IMR-90 (cell line): Measurements from ENCODE around the gene CRYBB2. TPM values are rescaled to one million over a fixed set of nuclear protein-coding genes. Genes with fewer than 3 reads are reported as not detected.

ENCODE experiments used
- ATAC-seq: fragments of 200-7000 bp; cut with Tn5 transposase; 2 replicates; pipeline ENCODE4 v1.9.1; 2020; ENCODE audit warnings: low read depth, mild to moderate bottlenecking, moderate library complexity
- BruUV-seq: library from RNA; stranded (reverse); fragments of 400-500 nt; replicated peaks from 2 replicates; lab custom pipeline; 2021; lab: Mats Ljungman, UMichigan
- CTCF ChIA-PET: fragments of 300-600 bp; formaldehyde crosslinking; extraction: SDS; loops from one replicate; lab custom pipeline; 2021; ENCODE audit warnings: antibody characterized with exemption; lab: Yijun Ruan, JAX
- POLR2A ChIA-PET: fragments of 300-600 bp; sonication (Branson Sonifier 250); formaldehyde crosslinking; loops from one replicate; lab custom pipeline; 2022; ENCODE audit warnings: antibody characterized with exemption; ENCODE audit not compliant: unreplicated experiment; lab: Charles Lee
- DNase-seq: peaks from one replicate; pipeline ENCODE4 v3.0.0; 2013
- H2AFZ ChIP-seq: replicated peaks from 2 replicates; pipeline ENCODE3; 2013; ENCODE audit warnings: low read length, mild to moderate bottlenecking; ENCODE audit not compliant: poor library complexity
- H2AK5ac ChIP-seq: 2 replicates; pipeline ENCODE4 v1.6.1; 2013; ENCODE audit warnings: low read depth, low read length, inconsistent platforms
- H2AK9ac ChIP-seq: replicated peaks from 2 replicates; pipeline ENCODE3; 2013; ENCODE audit warnings: mild to moderate bottlenecking, low read depth, low read length, moderate library complexity; ENCODE audit not compliant: poor library complexity
- H2BK120ac ChIP-seq: 2 replicates; pipeline ENCODE4 v1.6.1; 2013; ENCODE audit warnings: low read depth, low read length, inconsistent platforms
- H2BK15ac ChIP-seq: 3 replicates; pipeline ENCODE4 v1.6.1; 2013; ENCODE audit warnings: low read depth, low read length, inconsistent platforms
- H2BK20ac ChIP-seq: 2 replicates; pipeline ENCODE4 v1.6.1; 2013; ENCODE audit warnings: low read depth, mild to moderate bottlenecking, inconsistent platforms, low read length, moderate library complexity
- H2BK5ac ChIP-seq: 2 replicates; pipeline ENCODE4 v1.6.1; 2013; ENCODE audit warnings: mild to moderate bottlenecking, low read depth, low read length, inconsistent platforms; ENCODE audit not compliant: poor library complexity, severe bottlenecking
- H3K14ac ChIP-seq: replicated peaks from 2 replicates; pipeline ENCODE4 v1.6.1; 2013; ENCODE audit warnings: low read depth, low read length, inconsistent platforms
- H3K18ac ChIP-seq: 2 replicates; pipeline ENCODE4 v1.6.1; 2013; ENCODE audit warnings: low read depth, low read length, control low read depth
- H3K23ac ChIP-seq: 2 replicates; pipeline ENCODE4 v1.6.1; 2013; ENCODE audit warnings: low read depth, low read length, inconsistent platforms
- H3K27ac ChIP-seq: 2 replicates; pipeline ENCODE4 v1.5.1; 2013; ENCODE audit warnings: mild to moderate bottlenecking, control low read depth, low read length; ENCODE audit not compliant: insufficient read depth
- H3K27me3 ChIP-seq: 2 replicates; pipeline ENCODE4 v1.6.1; 2013; ENCODE audit warnings: low read length; ENCODE audit not compliant: control insufficient read depth, insufficient read depth
- H3K36me3 ChIP-seq: 2 replicates; pipeline ENCODE4 v1.6.1; 2013; ENCODE audit warnings: low read length, mixed read lengths; ENCODE audit not compliant: control insufficient read depth, insufficient read depth
- H3K4ac ChIP-seq: 2 replicates; pipeline ENCODE4 v1.6.1; 2013; ENCODE audit warnings: low read depth, low read length, inconsistent platforms
- H3K4me1 ChIP-seq: 2 replicates; pipeline ENCODE4 v1.6.1; 2013; ENCODE audit warnings: low read length, mixed read lengths; ENCODE audit not compliant: control insufficient read depth, insufficient read depth
- H3K4me2 ChIP-seq: 2 replicates; pipeline ENCODE4 v1.6.1; 2013; ENCODE audit warnings: low read depth, mild to moderate bottlenecking, control low read depth, low read length, moderate library complexity
- H3K4me3 ChIP-seq: 2 replicates; pipeline ENCODE4 v1.5.1; 2013; ENCODE audit warnings: low read depth, mild to moderate bottlenecking, control low read depth, low read length, moderate library complexity; ENCODE audit not compliant: insufficient read depth
- H3K56ac ChIP-seq: 2 replicates; pipeline ENCODE4 v1.6.1; 2013; ENCODE audit warnings: low read length, inconsistent platforms; ENCODE audit not compliant: insufficient read depth; ENCODE audit errors: extremely low read depth
- H3K79me1 ChIP-seq, 2 experiments: 2 replicates each; pipeline ENCODE4 v1.6.1; 2013; ENCODE audit warnings: low read length in 2 of 2, inconsistent platforms in 1 of 2, low read depth in 1 of 2
- H3K9ac ChIP-seq: 2 replicates; pipeline ENCODE4 v1.6.1; 2013; ENCODE audit warnings: low read depth, low read length, control low read depth
- H3K9me1 ChIP-seq: 2 replicates; pipeline ENCODE4 v1.6.1; 2013; ENCODE audit warnings: low read length, inconsistent platforms; ENCODE audit not compliant: insufficient read depth
- H3K9me3 ChIP-seq: 2 replicates; pipeline ENCODE4 v1.6.1; 2013; ENCODE audit warnings: low read length; ENCODE audit not compliant: control insufficient read depth, insufficient read depth
- H4K20me1 ChIP-seq: 2 replicates; pipeline ENCODE4 v1.6.1; 2013; ENCODE audit warnings: low read length, inconsistent platforms; ENCODE audit not compliant: insufficient read depth
- H4K5ac ChIP-seq: 2 replicates; pipeline ENCODE4 v1.6.1; 2013; ENCODE audit warnings: mild to moderate bottlenecking, low read depth, low read length, control low read depth
- H4K8ac ChIP-seq, 2 experiments: 2 replicates each; pipeline ENCODE4 v1.6.1; 2013; ENCODE audit warnings: low read depth in 2 of 2, low read length in 2 of 2, control low read depth in 1 of 2, inconsistent platforms in 1 of 2
- H4K91ac ChIP-seq: 2 replicates; pipeline ENCODE4 v1.6.1; 2013; ENCODE audit warnings: low read depth, low read length, inconsistent platforms; ENCODE audit not compliant: insufficient read depth
- CHD1 ChIP-seq: IDR thresholded peaks from 2 replicates; pipeline ENCODE4 v1.6.1; 2012; ENCODE audit warnings: low read depth, low read length, improper control_type of control experiment
- FOS ChIP-seq: fragments of 150-350 bp; IDR thresholded peaks from 2 replicates; pipeline ENCODE4 v1.6.1; 2016; ENCODE audit warnings: low read depth, low read length
- MAZ ChIP-seq: IDR thresholded peaks from 2 replicates; pipeline ENCODE4 v1.6.1; 2012; ENCODE audit warnings: low read depth, mild to moderate bottlenecking, low read length, improper control_type of control experiment, moderate library complexity, borderline replicate concordance
- MXI1 ChIP-seq: IDR thresholded peaks from 2 replicates; pipeline ENCODE4 v1.6.1; 2012; ENCODE audit warnings: low read depth, mild to moderate bottlenecking, low read length, moderate library complexity, borderline replicate concordance
- POLR2A ChIP-seq: IDR thresholded peaks from 2 replicates; pipeline ENCODE4 v1.6.1; 2012; ENCODE audit warnings: mild to moderate bottlenecking, low read depth, low read length
- RAD21 ChIP-seq: IDR thresholded peaks from 2 replicates; pipeline ENCODE4 v1.6.1; 2012; ENCODE audit warnings: low read length, improper control_type of control experiment
- RFX5 ChIP-seq: IDR thresholded peaks from 2 replicates; pipeline ENCODE4 v1.8.0; 2012; ENCODE audit warnings: low read depth, mild to moderate bottlenecking, low read length, moderate library complexity
- USF2 ChIP-seq: fragments of 150-350 bp; IDR thresholded peaks from 2 replicates; pipeline ENCODE4 v1.6.1; 2017; ENCODE audit warnings: mild to moderate bottlenecking, antibody characterized with exemption, low read length, low read depth
- WGBS, 2 experiments: methylation state at CpG; one replicate each; pipeline versions ENCODE4 v1.1.5 to v1.1.7; 2013; ENCODE audit warnings: missing lambda C conversion rate in 2 of 2; ENCODE audit not compliant: insufficient read length in 1 of 2; ENCODE audit errors: extremely low coverage in 2 of 2; 5-methylcytosine and 5-hydroxymethylcytosine counted together
- dilution Hi-C: fragments of 300-500 bp; cut with HindIII; formaldehyde crosslinking; loops from one replicate; pipeline ENCODE4 v1.14.3; 2018; ENCODE audit warnings: low sequenced_read_pairs; ENCODE audit not compliant: unreplicated experiment
- in situ Hi-C: fragments of 300-500 bp; cut with MboI; formaldehyde crosslinking; loops from 3 replicates; pipeline ENCODE4 v1.14.3; 2019; ENCODE audit warnings: low sequenced_read_pairs, inconsistent platforms, mixed read lengths
- intact Hi-C: fragments of 100-400 bp; cut with micrococcal nuclease; formaldehyde crosslinking; loops from 2 replicates; pipeline ENCODE4 v1.10.0; 2022
- polyA plus RNA-seq, 3 experiments: library from polyadenylated mRNA; depleted of rRNA; stranded (reverse); fragments of >200 nt; gene quantifications; 2 replicates each; pipeline ENCODE4 v1.2.3, GENCODE V29; 2012; ENCODE audit warnings: low replicate concordance in 1 of 3
- total RNA-seq: library from RNA; depleted of rRNA; stranded (reverse); fragments of >200 nt; gene quantifications from 2 replicates; pipeline ENCODE4 v1.2.3, GENCODE V29; 2012
- TF ChIP-seq, protein P1 (sequence below): fragments of 150-350 bp; IDR thresholded peaks from 2 replicates; pipeline ENCODE4 v1.6.1; 2016; ENCODE audit warnings: low read depth, mild to moderate bottlenecking, low read length, moderate library complexity, borderline replicate concordance

CRYBB2 gene
- total and polyA plus RNA-seq, 2 of the 4 experiments (the other 2 are of a cell fraction) = not detected

DNA sequence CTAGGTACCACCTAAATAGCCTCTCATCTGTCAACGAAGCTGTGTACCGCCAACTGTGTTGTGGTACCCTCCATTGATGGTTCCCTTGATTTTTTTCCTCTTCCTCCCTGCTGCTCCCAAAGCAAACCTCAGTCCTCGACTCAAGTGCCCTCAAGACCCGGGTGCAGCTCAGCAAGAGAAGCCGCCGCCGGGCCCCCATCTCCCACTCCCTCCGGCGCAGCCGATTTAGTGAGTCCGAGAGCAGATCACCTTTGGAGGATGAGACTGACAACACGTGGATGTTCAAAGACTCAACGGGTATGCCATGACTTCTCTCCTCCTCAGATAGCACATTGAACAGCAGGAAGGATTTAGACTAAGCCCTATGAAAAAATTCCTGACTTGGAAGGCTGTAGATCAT is 42.2 kb upstream of the CRYBB2 start:
- no peak overlapping the region for H2BK5ac ChIP-seq
- no peak overlapping the region for H3K23ac ChIP-seq
- no peak overlapping the region for H4K91ac ChIP-seq
- no peak overlapping the region for H2AK5ac ChIP-seq
- no TSS peak for BruUV-seq
- H3K14ac ChIP-seq = no peak overlapping the region
- WGBS, 2 experiments = 24% methylated on average over 3 of the region's 13 CpGs; no CpG with 5 or more reads in 1 of the 2 experiments
- H3K36me3 ChIP-seq = no peaks in the 10 kb centered on the region
- H3K4ac ChIP-seq = no peak overlapping the region
- no peak overlapping the region for H3K9ac ChIP-seq
- no peak overlapping the region for H2AFZ ChIP-seq
- H2BK15ac ChIP-seq = no peak overlapping the region
- no peak overlapping the region for H3K27ac ChIP-seq
- in situ Hi-C loops = no loop called here
- H4K20me1 ChIP-seq = no peaks in the 10 kb centered on the region
- no peaks in the 10 kb centered on the region for H3K9me1 ChIP-seq
- H3K4me3 ChIP-seq = no peak overlapping the region
- no peak overlapping the region for H2BK20ac ChIP-seq
- H3K4me2 ChIP-seq = no peak overlapping the region
- H3K9me3 ChIP-seq = peaks cover 6% of the 10 kb centered on the region
- TF ChIP-seq, protein P1, sequence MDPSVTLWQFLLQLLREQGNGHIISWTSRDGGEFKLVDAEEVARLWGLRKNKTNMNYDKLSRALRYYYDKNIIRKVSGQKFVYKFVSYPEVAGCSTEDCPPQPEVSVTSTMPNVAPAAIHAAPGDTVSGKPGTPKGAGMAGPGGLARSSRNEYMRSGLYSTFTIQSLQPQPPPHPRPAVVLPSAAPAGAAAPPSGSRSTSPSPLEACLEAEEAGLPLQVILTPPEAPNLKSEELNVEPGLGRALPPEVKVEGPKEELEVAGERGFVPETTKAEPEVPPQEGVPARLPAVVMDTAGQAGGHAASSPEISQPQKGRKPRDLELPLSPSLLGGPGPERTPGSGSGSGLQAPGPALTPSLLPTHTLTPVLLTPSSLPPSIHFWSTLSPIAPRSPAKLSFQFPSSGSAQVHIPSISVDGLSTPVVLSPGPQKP = no peak
- TF ChIP-seq MXI1 (no peak), USF2 (no peak), RFX5 (no peak), CHD1 (no peak), RAD21 (no peak), FOS (no peak), MAZ (no peak), POLR2A (no peak)
- H2BK120ac ChIP-seq = no peak overlapping the region
- H3K79me1 ChIP-seq = no peaks in the 10 kb centered on the region
- no peak overlapping the region for H3K18ac ChIP-seq
- no peaks in the 10 kb centered on the region for H3K4me1 ChIP-seq
- peaks cover 2% of the 10 kb centered on the region; the same call in 1 of the 2 replicates for H3K27me3 ChIP-seq
- DNase-seq (no peak), ATAC-seq (no peak)
- no peak overlapping the region for H3K56ac ChIP-seq
- dilution Hi-C loops = no loop called here
- ChIA-PET POLR2A (no interaction called here), CTCF (no interaction called here)
- intact Hi-C loops = no loop called here
- no peak overlapping the region for H4K5ac ChIP-seq
- no peak overlapping the region for H4K8ac ChIP-seq
- H2AK9ac ChIP-seq = no peak overlapping the region
